Prostate gland (tissue), 2 donors: ENCODE results near the gene FILIP1. TPM values are rescaled to one million over a fixed set of nuclear protein-coding genes. Genes with fewer than 3 reads are reported as not detected.
"Not testable (repeated sequence)": the region's sequence is repeated elsewhere in the genome, so short reads cannot be mapped to it uniquely, and the experiment has no call there.

ENCODE experiments used
- DNase-seq: peaks from one replicate; pipeline ENCODE4 v3.0.0-alpha.2; 2019; ENCODE audit warnings: low spot score
- H3K27ac ChIP-seq, 2 donors: fragments of 200-600 bp; sonication (generic); 2 replicates each; pipeline ENCODE4 v1.5.1; 2017 to 2019
- H3K27me3 ChIP-seq: fragments of 200-600 bp; sonication (generic); replicated peaks from 2 replicates; pipeline ENCODE4 v1.5.1; 2019; ENCODE audit not compliant: insufficient read depth
- H3K36me3 ChIP-seq, 2 donors: fragments of 200-600 bp; sonication (generic); 1 replicate in 1 of 2; 2 replicates in 1 of 2; pipeline versions ENCODE4 v1.5.1 to v1.8.1; 2017 to 2019
- H3K4me1 ChIP-seq: fragments of 200-600 bp; sonication (generic); replicated peaks from 2 replicates; pipeline ENCODE4 v1.5.1; 2019
- H3K4me3 ChIP-seq, 2 donors: fragments of 200-600 bp; sonication (generic); 2 replicates each; pipeline ENCODE4 v1.5.1; 2017 to 2019
- H3K9me3 ChIP-seq: fragments of 200-600 bp; sonication (generic); 2 replicates; pipeline ENCODE4 v1.5.1; 2017
- CTCF ChIP-seq, 4 experiments: fragments of 200-600 bp in 2 of 4; fragments of 450-650 bp in 2 of 4; sonication (generic) in 2 of 4; IDR thresholded peaks; 1 replicate in 3 of 4; 2 replicates in 1 of 4; pipeline ENCODE4 v1.5.1; 2016 to 2019; ENCODE audit warnings: antibody characterized with exemption in 4 of 4, mild to moderate bottlenecking in 2 of 4, moderate library complexity in 2 of 4
- POLR2A ChIP-seq: fragments of 450-650 bp; IDR thresholded peaks from one replicate; pipeline ENCODE4 v1.6.1; 2016; ENCODE audit warnings: antibody characterized with exemption, mild to moderate bottlenecking
- POLR2AphosphoS5 ChIP-seq: sonication (generic); formaldehyde crosslinking; IDR thresholded peaks from one replicate; pipeline ENCODE4 v1.6.1; 2017; ENCODE audit warnings: antibody characterized with exemption
- WGBS: methylation state at CpG from one replicate; pipeline ENCODE4 v1.1.5; 2018; 5-methylcytosine and 5-hydroxymethylcytosine counted together
- intact Hi-C: fragments of 100-400 bp; cut with DNase I; formaldehyde crosslinking; loops from one replicate; pipeline ENCODE4 v1.14.2; 2022
- total RNA-seq, 2 donors: library from RNA; depleted of rRNA; stranded (reverse); fragments of >200 nt; gene quantifications; one replicate each; pipeline ENCODE4 v1.1.0, GENCODE V29; 2016

FILIP1 gene
- total RNA-seq, 2 donors from 2014 or later = 2.1 to 3.3 TPM

- DNase-seq = no peak
- Histone ChIP-seq H3K4me3 (no peak overlapping the region), H3K27ac (no peak overlapping the region), H3K9me3 (no peaks in the 10 kb centered on the region), H3K27me3 (no peaks in the 10 kb centered on the region), H3K36me3 (no peaks in the 10 kb centered on the region), H3K4me1 (no peaks in the 10 kb centered on the region)
- WGBS = 91% methylated on average over 1 of the region's 1 CpG
- TF ChIP-seq CTCF (IDR thresholded peaks at IDR 0.05) = no peak
- TF ChIP-seq POLR2A = no peak
- no peak for TF ChIP-seq POLR2AphosphoS5
- intact Hi-C loops = no loop called here
Measured at GRCh38 chr6:75416443-75416842, 77.2 kb downstream of the FILIP1 start.

- no peak overlapping the region for H3K27ac ChIP-seq
- intact Hi-C loops = no loop called here
- no peaks in the 10 kb centered on the region for H3K9me3 ChIP-seq
- no peaks in the 10 kb centered on the region for H3K27me3 ChIP-seq
- no peaks in the 10 kb centered on the region for H3K4me1 ChIP-seq
- 96% methylated on average over 1 of the region's 1 CpG for WGBS
- no peak overlapping the region for H3K4me3 ChIP-seq
- no peak for DNase-seq
- no peaks in the 10 kb centered on the region for H3K36me3 ChIP-seq
- TF ChIP-seq CTCF (IDR thresholded peaks at IDR 0.05) (no peak), POLR2AphosphoS5 (no peak), POLR2A (no peak)
Measured at GRCh38 chr6:75415804-75416203, 77.8 kb downstream of the FILIP1 start.

GRCh38 chr6:75414445-75415021 is 79.1 kb downstream of the FILIP1 start:
- Histone ChIP-seq H3K4me1 (no peaks in the 10 kb centered on the region), H3K9me3 (no peaks in the 10 kb centered on the region), H3K27me3 (no peaks in the 10 kb centered on the region), H3K4me3 (no peak overlapping the region), H3K27ac (no peak overlapping the region), H3K36me3 (no peaks in the 10 kb centered on the region)
- TF ChIP-seq POLR2A (no peak), CTCF (IDR thresholded peaks at IDR 0.05) (no peak), POLR2AphosphoS5 (no peak)
- intact Hi-C loops = no loop called here
- WGBS = 69% methylated on average over 4 of the region's 4 CpGs
- no peak for DNase-seq

- no peak for DNase-seq
- Histone ChIP-seq H3K4me1 (no peaks in the 10 kb centered on the region), H3K27me3 (no peaks in the 10 kb centered on the region), H3K9me3 (no peaks in the 10 kb centered on the region), H3K27ac (no peak overlapping the region), H3K4me3 (no peak overlapping the region), H3K36me3 (no peaks in the 10 kb centered on the region)
- intact Hi-C loops = no loop called here
- WGBS = 64% methylated on average over 3 of the region's 3 CpGs
- TF ChIP-seq POLR2A (no peak), CTCF (IDR thresholded peaks at IDR 0.05) (no peak), POLR2AphosphoS5 (no peak)
Measured at GRCh38 chr6:75412969-75413662, 80.5 kb downstream of the FILIP1 start.

GRCh38 chr6:75410564-75410963 is 83.0 kb downstream of the FILIP1 start:
- H3K4me1 ChIP-seq, intact Hi-C loops, H3K27me3 ChIP-seq, H3K36me3 ChIP-seq, H3K4me3 ChIP-seq, DNase-seq, H3K27ac ChIP-seq, H3K9me3 ChIP-seq: not testable (repeated sequence)
- WGBS = 93% methylated on average over 2 of the region's 2 CpGs
